WTC11 (cell line): ENCODE measurements around the gene LRRN1. TPM values are rescaled to one million over a fixed set of nuclear protein-coding genes. Genes with fewer than 3 reads are reported as not detected.

ENCODE experiments used
- ATAC-seq: fragments of 200-7000 bp; cut with Tn5 transposase; 2 replicates; pipeline ENCODE4 v1.10.0; 2021; ENCODE audit warnings: mild to moderate bottlenecking, moderate library complexity
- CTCF ChIA-PET: fragments of 300-600 bp; sonication (Branson Sonifier 250); formaldehyde crosslinking; loops from one replicate; lab custom pipeline; 2021; ENCODE audit warnings: antibody characterized with exemption; lab: Charles Lee
- POLR2A ChIA-PET: fragments of 350-600 bp; sonication (Branson Sonifier 250); formaldehyde crosslinking; loops from one replicate; lab custom pipeline; 2021; ENCODE audit warnings: antibody characterized with exemption; lab: Charles Lee
- DNase-seq: peaks from one replicate; pipeline ENCODE4 v3.0.0; 2021; ENCODE audit warnings: low spot score
- H3K27ac Mint-ChIP-seq: 2 replicates; pipeline ENCODE4 v1.8.0; 2021; ENCODE audit warnings: mixed read lengths
- H3K27me3 Mint-ChIP-seq: 2 replicates; pipeline ENCODE4 v1.8.0; 2021; ENCODE audit warnings: low read depth, mild to moderate bottlenecking, moderate library complexity, mixed read lengths
- H3K36me3 Mint-ChIP-seq: 2 replicates; pipeline ENCODE4 v1.8.0; 2021; ENCODE audit warnings: mixed read lengths
- H3K4me1 Mint-ChIP-seq: 2 replicates; pipeline ENCODE4 v1.8.0; 2022; ENCODE audit warnings: mixed read lengths
- H3K4me3 Mint-ChIP-seq: 2 replicates; pipeline ENCODE4 v1.8.0; 2021; ENCODE audit warnings: mild to moderate bottlenecking, moderate library complexity, mixed read lengths
- H3K9me3 Mint-ChIP-seq: 2 replicates; pipeline ENCODE4 v1.8.0; 2021; ENCODE audit warnings: mixed read lengths
- ATF1 ChIP-seq: sonication (generic); formaldehyde crosslinking; IDR thresholded peaks from 2 replicates; pipeline ENCODE4 v1.8.1; 2023; ENCODE audit warnings: mild to moderate bottlenecking, moderate library complexity, missing genetic modification reagents
- EMX1 ChIP-seq: fragments of 250-450 bp; sonication (Bioruptor Pico); IDR thresholded peaks from 2 replicates; pipeline ENCODE4 v1.8.0; 2021; ENCODE audit warnings: mild to moderate bottlenecking
- GABPB1 ChIP-seq: sonication (generic); formaldehyde crosslinking; IDR thresholded peaks from 2 replicates; pipeline ENCODE4 v1.8.1; 2023; ENCODE audit warnings: mild to moderate bottlenecking, missing genetic modification reagents
- KAT7 ChIP-seq: sonication (generic); formaldehyde crosslinking; IDR thresholded peaks from 2 replicates; pipeline ENCODE4 v1.8.1; 2023; ENCODE audit warnings: missing genetic modification reagents, mild to moderate bottlenecking, borderline replicate concordance
- SP1 ChIP-seq: sonication (generic); formaldehyde crosslinking; conservative IDR thresholded peaks from 2 replicates; pipeline ENCODE4 v1.8.1; 2022; ENCODE audit warnings: missing genetic modification reagents
- TEAD4 ChIP-seq: sonication (generic); formaldehyde crosslinking; IDR thresholded peaks from 2 replicates; pipeline ENCODE4 v1.8.0; 2022; ENCODE audit warnings: mild to moderate bottlenecking, missing genetic modification reagents
- total RNA-seq: library from RNA; stranded (reverse); gene quantifications from 3 replicates; pipeline ENCODE4 v1.2.3, GENCODE V29; 2021
- TF ChIP-seq, protein P1 (sequence below): sonication (generic); formaldehyde crosslinking; IDR thresholded peaks from 2 replicates; pipeline ENCODE4 v1.8.1; 2023; ENCODE audit warnings: mild to moderate bottlenecking, missing genetic modification reagents
- TF ChIP-seq, protein P2 (sequence below): fragments of 250-450 bp; sonication (Bioruptor Pico); IDR thresholded peaks from 2 replicates; pipeline ENCODE4 v1.9.0; 2021; ENCODE audit warnings: mild to moderate bottlenecking, borderline replicate concordance
- TF ChIP-seq, protein P3 (sequence below): fragments of 200-600 bp; IDR thresholded peaks from 2 replicates; pipeline ENCODE4 v1.8.0; 2022; ENCODE audit warnings: antibody characterized with exemption
- TF ChIP-seq, protein P4 (sequence below): sonication (generic); formaldehyde crosslinking; IDR thresholded peaks from 2 replicates; pipeline ENCODE4 v1.8.0; 2023; ENCODE audit warnings: mild to moderate bottlenecking, missing genetic modification reagents
- TF ChIP-seq, protein P5 (sequence below): sonication (generic); formaldehyde crosslinking; IDR thresholded peaks from 2 replicates; pipeline ENCODE4 v1.8.1; 2022; ENCODE audit warnings: mild to moderate bottlenecking, moderate library complexity, missing genetic modification reagents
- TF ChIP-seq, protein P6 (sequence below): sonication (generic); formaldehyde crosslinking; IDR thresholded peaks from 2 replicates; pipeline ENCODE4 v1.8.1; 2022; ENCODE audit warnings: mild to moderate bottlenecking, missing genetic modification reagents, moderate library complexity, borderline replicate concordance

The LRRN1 gene
- total RNA-seq, 1 experiment from 2014 or later: 114 TPM

DNA sequence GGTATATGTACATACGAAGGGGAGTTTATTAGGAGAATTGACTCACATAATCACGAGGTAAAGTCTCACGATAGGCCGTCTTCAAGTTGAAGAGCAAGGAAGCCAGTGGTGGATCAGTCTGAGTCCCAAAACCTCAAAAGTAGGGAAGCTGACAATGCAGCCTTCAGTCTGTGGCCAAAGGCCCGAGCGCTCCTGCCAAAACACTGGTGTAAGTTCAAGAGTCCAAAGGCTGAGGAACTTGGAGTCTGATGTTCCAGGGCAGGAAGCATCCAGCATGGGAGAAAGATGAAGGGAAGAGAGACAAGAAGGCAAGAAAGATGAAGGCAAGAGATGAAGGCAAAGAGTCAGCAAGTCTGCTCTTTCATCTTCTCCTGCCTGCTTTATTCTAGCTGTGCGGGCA, 16.8 kb upstream of the LRRN1 start:
- no peak for ATAC-seq
- no peak overlapping the region for H3K27ac Mint-ChIP-seq
- DNase-seq: no peak
- peaks cover 7% of the 10 kb centered on the region; the same call in 1 of the 2 replicates for H3K36me3 Mint-ChIP-seq
- peaks cover 49% of the 10 kb centered on the region for H3K9me3 Mint-ChIP-seq
- H3K4me1 Mint-ChIP-seq: peaks cover 9% of the 10 kb centered on the region; the same call in 1 of the 2 replicates
- CTCF ChIA-PET: no interaction called here
- POLR2A ChIA-PET: no interaction called here
- no peak for TF ChIP-seq SP1 (CRISPR knock-in tag)
- no peak overlapping the region for H3K4me3 Mint-ChIP-seq
- H3K27me3 Mint-ChIP-seq: 0 out of 2 replicates have a peak, but pooled peaks cover 2% of the 10 kb centered on the region

DNA sequence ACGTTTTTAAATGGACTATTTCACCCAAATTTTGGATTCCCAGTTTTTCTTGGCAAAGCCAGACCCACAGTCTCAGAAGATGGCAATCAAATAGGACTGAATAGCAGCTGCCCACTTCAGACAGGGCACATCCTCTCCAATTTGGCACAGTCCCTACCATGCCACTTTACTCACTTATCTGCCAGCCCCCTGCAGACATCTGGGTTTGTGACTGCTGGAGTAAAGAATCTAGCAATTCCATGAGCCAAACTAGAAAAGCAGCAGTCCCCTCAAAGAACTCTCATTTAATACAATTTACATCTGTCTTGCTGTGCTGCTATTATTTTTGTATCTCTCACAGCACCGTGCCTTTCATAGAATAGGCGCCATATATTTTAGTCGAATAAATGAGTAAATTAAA, 16.0 kb upstream of the LRRN1 start:
- DNase-seq (no peak), ATAC-seq (no peak)
- 0 out of 2 replicates have a peak, but pooled peaks cover 2% of the 10 kb centered on the region for H3K27me3 Mint-ChIP-seq
- no peak overlapping the region for H3K27ac Mint-ChIP-seq
- POLR2A ChIA-PET: no interaction called here
- peaks cover 8% of the 10 kb centered on the region; the same call in 1 of the 2 replicates for H3K36me3 Mint-ChIP-seq
- peaks cover 43% of the 10 kb centered on the region for H3K9me3 Mint-ChIP-seq
- H3K4me3 Mint-ChIP-seq: no peak overlapping the region
- H3K4me1 Mint-ChIP-seq: peaks cover 9% of the 10 kb centered on the region; the same call in 1 of the 2 replicates
- CTCF ChIA-PET: no interaction called here
- no peak for TF ChIP-seq KAT7 (CRISPR knock-in tag)
- TF ChIP-seq, protein P1, sequence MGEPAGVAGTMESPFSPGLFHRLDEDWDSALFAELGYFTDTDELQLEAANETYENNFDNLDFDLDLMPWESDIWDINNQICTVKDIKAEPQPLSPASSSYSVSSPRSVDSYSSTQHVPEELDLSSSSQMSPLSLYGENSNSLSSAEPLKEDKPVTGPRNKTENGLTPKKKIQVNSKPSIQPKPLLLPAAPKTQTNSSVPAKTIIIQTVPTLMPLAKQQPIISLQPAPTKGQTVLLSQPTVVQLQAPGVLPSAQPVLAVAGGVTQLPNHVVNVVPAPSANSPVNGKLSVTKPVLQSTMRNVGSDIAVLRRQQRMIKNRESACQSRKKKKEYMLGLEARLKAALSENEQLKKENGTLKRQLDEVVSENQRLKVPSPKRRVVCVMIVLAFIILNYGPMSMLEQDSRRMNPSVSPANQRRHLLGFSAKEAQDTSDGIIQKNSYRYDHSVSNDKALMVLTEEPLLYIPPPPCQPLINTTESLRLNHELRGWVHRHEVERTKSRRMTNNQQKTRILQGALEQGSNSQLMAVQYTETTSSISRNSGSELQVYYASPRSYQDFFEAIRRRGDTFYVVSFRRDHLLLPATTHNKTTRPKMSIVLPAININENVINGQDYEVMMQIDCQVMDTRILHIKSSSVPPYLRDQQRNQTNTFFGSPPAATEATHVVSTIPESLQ (CRISPR knock-in tag): no peak
- TF ChIP-seq, protein P2, sequence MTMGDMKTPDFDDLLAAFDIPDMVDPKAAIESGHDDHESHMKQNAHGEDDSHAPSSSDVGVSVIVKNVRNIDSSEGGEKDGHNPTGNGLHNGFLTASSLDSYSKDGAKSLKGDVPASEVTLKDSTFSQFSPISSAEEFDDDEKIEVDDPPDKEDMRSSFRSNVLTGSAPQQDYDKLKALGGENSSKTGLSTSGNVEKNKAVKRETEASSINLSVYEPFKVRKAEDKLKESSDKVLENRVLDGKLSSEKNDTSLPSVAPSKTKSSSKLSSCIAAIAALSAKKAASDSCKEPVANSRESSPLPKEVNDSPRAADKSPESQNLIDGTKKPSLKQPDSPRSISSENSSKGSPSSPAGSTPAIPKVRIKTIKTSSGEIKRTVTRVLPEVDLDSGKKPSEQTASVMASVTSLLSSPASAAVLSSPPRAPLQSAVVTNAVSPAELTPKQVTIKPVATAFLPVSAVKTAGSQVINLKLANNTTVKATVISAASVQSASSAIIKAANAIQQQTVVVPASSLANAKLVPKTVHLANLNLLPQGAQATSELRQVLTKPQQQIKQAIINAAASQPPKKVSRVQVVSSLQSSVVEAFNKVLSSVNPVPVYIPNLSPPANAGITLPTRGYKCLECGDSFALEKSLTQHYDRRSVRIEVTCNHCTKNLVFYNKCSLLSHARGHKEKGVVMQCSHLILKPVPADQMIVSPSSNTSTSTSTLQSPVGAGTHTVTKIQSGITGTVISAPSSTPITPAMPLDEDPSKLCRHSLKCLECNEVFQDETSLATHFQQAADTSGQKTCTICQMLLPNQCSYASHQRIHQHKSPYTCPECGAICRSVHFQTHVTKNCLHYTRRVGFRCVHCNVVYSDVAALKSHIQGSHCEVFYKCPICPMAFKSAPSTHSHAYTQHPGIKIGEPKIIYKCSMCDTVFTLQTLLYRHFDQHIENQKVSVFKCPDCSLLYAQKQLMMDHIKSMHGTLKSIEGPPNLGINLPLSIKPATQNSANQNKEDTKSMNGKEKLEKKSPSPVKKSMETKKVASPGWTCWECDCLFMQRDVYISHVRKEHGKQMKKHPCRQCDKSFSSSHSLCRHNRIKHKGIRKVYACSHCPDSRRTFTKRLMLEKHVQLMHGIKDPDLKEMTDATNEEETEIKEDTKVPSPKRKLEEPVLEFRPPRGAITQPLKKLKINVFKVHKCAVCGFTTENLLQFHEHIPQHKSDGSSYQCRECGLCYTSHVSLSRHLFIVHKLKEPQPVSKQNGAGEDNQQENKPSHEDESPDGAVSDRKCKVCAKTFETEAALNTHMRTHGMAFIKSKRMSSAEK (CRISPR knock-in tag): no peak
- TF ChIP-seq, protein P3, sequence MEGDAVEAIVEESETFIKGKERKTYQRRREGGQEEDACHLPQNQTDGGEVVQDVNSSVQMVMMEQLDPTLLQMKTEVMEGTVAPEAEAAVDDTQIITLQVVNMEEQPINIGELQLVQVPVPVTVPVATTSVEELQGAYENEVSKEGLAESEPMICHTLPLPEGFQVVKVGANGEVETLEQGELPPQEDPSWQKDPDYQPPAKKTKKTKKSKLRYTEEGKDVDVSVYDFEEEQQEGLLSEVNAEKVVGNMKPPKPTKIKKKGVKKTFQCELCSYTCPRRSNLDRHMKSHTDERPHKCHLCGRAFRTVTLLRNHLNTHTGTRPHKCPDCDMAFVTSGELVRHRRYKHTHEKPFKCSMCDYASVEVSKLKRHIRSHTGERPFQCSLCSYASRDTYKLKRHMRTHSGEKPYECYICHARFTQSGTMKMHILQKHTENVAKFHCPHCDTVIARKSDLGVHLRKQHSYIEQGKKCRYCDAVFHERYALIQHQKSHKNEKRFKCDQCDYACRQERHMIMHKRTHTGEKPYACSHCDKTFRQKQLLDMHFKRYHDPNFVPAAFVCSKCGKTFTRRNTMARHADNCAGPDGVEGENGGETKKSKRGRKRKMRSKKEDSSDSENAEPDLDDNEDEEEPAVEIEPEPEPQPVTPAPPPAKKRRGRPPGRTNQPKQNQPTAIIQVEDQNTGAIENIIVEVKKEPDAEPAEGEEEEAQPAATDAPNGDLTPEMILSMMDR: no peak
- TF ChIP-seq ATF1: no peak
- TF ChIP-seq, protein P4, sequence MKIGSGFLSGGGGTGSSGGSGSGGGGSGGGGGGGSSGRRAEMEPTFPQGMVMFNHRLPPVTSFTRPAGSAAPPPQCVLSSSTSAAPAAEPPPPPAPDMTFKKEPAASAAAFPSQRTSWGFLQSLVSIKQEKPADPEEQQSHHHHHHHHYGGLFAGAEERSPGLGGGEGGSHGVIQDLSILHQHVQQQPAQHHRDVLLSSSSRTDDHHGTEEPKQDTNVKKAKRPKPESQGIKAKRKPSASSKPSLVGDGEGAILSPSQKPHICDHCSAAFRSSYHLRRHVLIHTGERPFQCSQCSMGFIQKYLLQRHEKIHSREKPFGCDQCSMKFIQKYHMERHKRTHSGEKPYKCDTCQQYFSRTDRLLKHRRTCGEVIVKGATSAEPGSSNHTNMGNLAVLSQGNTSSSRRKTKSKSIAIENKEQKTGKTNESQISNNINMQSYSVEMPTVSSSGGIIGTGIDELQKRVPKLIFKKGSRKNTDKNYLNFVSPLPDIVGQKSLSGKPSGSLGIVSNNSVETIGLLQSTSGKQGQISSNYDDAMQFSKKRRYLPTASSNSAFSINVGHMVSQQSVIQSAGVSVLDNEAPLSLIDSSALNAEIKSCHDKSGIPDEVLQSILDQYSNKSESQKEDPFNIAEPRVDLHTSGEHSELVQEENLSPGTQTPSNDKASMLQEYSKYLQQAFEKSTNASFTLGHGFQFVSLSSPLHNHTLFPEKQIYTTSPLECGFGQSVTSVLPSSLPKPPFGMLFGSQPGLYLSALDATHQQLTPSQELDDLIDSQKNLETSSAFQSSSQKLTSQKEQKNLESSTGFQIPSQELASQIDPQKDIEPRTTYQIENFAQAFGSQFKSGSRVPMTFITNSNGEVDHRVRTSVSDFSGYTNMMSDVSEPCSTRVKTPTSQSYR (CRISPR knock-in tag): no peak
- TF ChIP-seq, protein P5, sequence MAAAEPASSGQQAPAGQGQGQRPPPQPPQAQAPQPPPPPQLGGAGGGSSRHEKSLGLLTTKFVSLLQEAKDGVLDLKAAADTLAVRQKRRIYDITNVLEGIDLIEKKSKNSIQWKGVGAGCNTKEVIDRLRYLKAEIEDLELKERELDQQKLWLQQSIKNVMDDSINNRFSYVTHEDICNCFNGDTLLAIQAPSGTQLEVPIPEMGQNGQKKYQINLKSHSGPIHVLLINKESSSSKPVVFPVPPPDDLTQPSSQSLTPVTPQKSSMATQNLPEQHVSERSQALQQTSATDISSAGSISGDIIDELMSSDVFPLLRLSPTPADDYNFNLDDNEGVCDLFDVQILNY (CRISPR knock-in tag): no peak
- no peak for TF ChIP-seq EMX1 (CRISPR knock-in tag)
- TF ChIP-seq TEAD4 (CRISPR knock-in tag): no peak
- TF ChIP-seq GABPB1: no peak
- TF ChIP-seq, protein P6, sequence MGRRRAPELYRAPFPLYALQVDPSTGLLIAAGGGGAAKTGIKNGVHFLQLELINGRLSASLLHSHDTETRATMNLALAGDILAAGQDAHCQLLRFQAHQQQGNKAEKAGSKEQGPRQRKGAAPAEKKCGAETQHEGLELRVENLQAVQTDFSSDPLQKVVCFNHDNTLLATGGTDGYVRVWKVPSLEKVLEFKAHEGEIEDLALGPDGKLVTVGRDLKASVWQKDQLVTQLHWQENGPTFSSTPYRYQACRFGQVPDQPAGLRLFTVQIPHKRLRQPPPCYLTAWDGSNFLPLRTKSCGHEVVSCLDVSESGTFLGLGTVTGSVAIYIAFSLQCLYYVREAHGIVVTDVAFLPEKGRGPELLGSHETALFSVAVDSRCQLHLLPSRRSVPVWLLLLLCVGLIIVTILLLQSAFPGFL (CRISPR knock-in tag): no peak
